Right lobe of liver (tissue), 4 donors: ENCODE data around the gene TMEM131.

Experiments used
- CTCF ChIP-seq, 4 donors: fragments of 200-600 bp in 3 of 4; fragments of 450-650 bp in 1 of 4; IDR thresholded peaks; one replicate each; pipeline versions ENCODE4 v1.5.1 to v1.8.0; 2016 to 2022; ENCODE audit warnings: antibody characterized with exemption in 4 of 4, mild to moderate bottlenecking in 2 of 4
- POLR2A ChIP-seq: fragments of 450-650 bp; IDR thresholded peaks from one replicate; pipeline ENCODE4 v1.6.1; 2017; ENCODE audit warnings: antibody characterized with exemption, mild to moderate bottlenecking
- donor health status: DM: no; HTN: no; CAD: no.
- donor health status: DM: no; HTN: no; CAD: no.
- donor health status: DM: no; HTN: yes; CAD: no.

GRCh38 chr2:97994476-97994875, 1.3 kb downstream of the TMEM131 start:
- no peak for TF ChIP-seq POLR2A
- no peak for TF ChIP-seq CTCF (IDR thresholded peaks at IDR 0.05)
